Upper lobe of left lung (tissue), 6 donors: ENCODE data around the gene ISG15. TPM values are rescaled to one million over a fixed set of nuclear protein-coding genes. Genes with fewer than 3 reads are reported as not detected.

ENCODE experiments used
- ATAC-seq, 2 donors: fragments of 200-7000 bp; cut with Tn5 transposase; one replicate each; pipeline ENCODE4 v1.9.1; 2022; ENCODE audit warnings: mild to moderate bottlenecking in 2 of 2, moderate library complexity in 2 of 2; ENCODE audit not compliant: low FRiP score in 2 of 2
- DNase-seq, 2 donors: peaks; one replicate each; pipeline ENCODE4 v3.0.0-alpha.2; 2019 to 2020
- H3K27ac ChIP-seq, 4 donors: fragments of 200-600 bp; sonication (generic); one replicate each; pipeline ENCODE4 v1.5.1; 2016 to 2019
- H3K27me3 ChIP-seq, 4 donors: fragments of 200-600 bp; sonication (generic); one replicate each; pipeline ENCODE4 v1.5.1; 2017 to 2019
- H3K36me3 ChIP-seq, 4 donors: fragments of 200-600 bp; sonication (generic); one replicate each; pipeline ENCODE4 v1.5.1; 2016 to 2019
- H3K4me1 ChIP-seq, 4 donors: fragments of 200-600 bp; sonication (generic); one replicate each; pipeline ENCODE4 v1.5.1; 2018 to 2019
- H3K4me3 ChIP-seq, 4 donors: fragments of 200-600 bp; sonication (generic); one replicate each; pipeline ENCODE4 v1.5.1; 2017 to 2019; ENCODE audit warnings: mild to moderate bottlenecking in 2 of 4, moderate library complexity in 1 of 4
- H3K9me3 ChIP-seq, 4 donors: fragments of 200-600 bp; sonication (generic); one replicate each; pipeline ENCODE4 v1.5.1; 2018 to 2019
- CTCF ChIP-seq, 6 experiments: fragments of 450-650 bp in 4 of 6; fragments of 200-600 bp in 2 of 6; sonication (generic) in 2 of 6; IDR thresholded peaks; one replicate each; pipeline ENCODE4 v1.5.1; 2016 to 2019; ENCODE audit warnings: antibody characterized with exemption in 6 of 6
- EP300 ChIP-seq, 4 donors: sonication (generic); formaldehyde crosslinking; IDR thresholded peaks; one replicate each; pipeline ENCODE4 v1.5.1; 2017; ENCODE audit warnings: antibody characterized with exemption in 4 of 4, control low read depth in 2 of 4
- POLR2A ChIP-seq, 4 donors: fragments of 450-650 bp; IDR thresholded peaks; one replicate each; pipeline ENCODE4 v1.5.1; 2016 to 2017; ENCODE audit warnings: antibody characterized with exemption in 4 of 4, mild to moderate bottlenecking in 2 of 4
- POLR2AphosphoS5 ChIP-seq, 2 donors: sonication (generic); formaldehyde crosslinking; IDR thresholded peaks; one replicate each; pipeline ENCODE4 v1.5.1; 2017; ENCODE audit warnings: antibody characterized with exemption in 2 of 2
- WGBS, 2 donors: methylation state at CpG; one replicate each; pipeline ENCODE4 v1.1.5; 2017 to 2018; 5-methylcytosine and 5-hydroxymethylcytosine counted together
- total RNA-seq, 6 donors: library from RNA; depleted of rRNA in 4 of 6; stranded (reverse); fragments of >200 nt in 4 of 6; gene quantifications; one replicate each; pipeline versions ENCODE4 v1.1.0 to v1.2.1, GENCODE V29; 2016 to 2021
- donor health status: DM: no; HTN: no; CAD: no; lungs with moderate emphysema.
- donor health status: DM: no; HTN: yes; CAD: no; lungs with severe emphysema.

ISG15 gene
- total RNA-seq, 6 donors from 2014 or later = 32.5 to 180 (median 63.8) TPM

DNA sequence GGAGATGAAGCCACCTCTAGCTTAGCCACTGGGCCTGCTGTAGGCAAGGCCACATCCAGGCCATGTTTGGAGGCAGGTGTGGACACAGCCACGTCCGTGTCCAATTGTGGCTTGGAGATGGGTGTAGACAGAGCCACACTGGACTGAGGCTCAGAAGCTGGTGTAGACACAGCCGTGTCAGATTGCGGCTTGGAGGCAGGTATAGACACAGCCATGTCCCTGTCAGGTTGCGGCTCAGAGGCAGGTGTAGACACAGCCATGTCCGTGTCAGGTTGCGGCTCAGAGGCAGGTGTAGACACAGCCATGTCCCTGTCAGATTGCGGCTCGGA lies 33.6 kb upstream of the ISG15 start:
- H3K36me3 ChIP-seq = no peaks in the 10 kb centered on the region
- no peak overlapping the region for H3K27ac ChIP-seq
- no peaks in the 10 kb centered on the region for H3K9me3 ChIP-seq
- no peak for TF ChIP-seq CTCF (IDR thresholded peaks at IDR 0.05)
- TF ChIP-seq EP300 (IDR thresholded peaks at IDR 0.05) = no peak
- TF ChIP-seq POLR2A (IDR thresholded peaks at IDR 0.05) = no peak
- no peak for TF ChIP-seq POLR2AphosphoS5 (IDR thresholded peaks at IDR 0.05)
- DNase-seq (no peak), ATAC-seq (no peak)
- H3K27me3 ChIP-seq = peaks cover 0 to 5% (median 0%) of the 10 kb centered on the region in 4 donors
- 79 to 86% methylated on average over 8 to 9 of the region's 9 CpGs for WGBS, 2 donors
- peaks cover 6 to 14% (median 13%) of the 10 kb centered on the region in 4 donors for H3K4me1 ChIP-seq
- no peak overlapping the region for H3K4me3 ChIP-seq

- no peak overlapping the region for H3K27ac ChIP-seq
- ATAC-seq (no peak), DNase-seq (no peak)
- no peak overlapping the region for H3K4me3 ChIP-seq
- WGBS, 2 donors = 80 to 88% methylated on average over 1 to 9 of the region's 13 CpGs
- peaks cover 0 to 5% (median 0%) of the 10 kb centered on the region in 4 donors for H3K27me3 ChIP-seq
- H3K4me1 ChIP-seq = peaks cover 6 to 14% (median 13%) of the 10 kb centered on the region in 4 donors
- H3K9me3 ChIP-seq = no peaks in the 10 kb centered on the region
- no peaks in the 10 kb centered on the region for H3K36me3 ChIP-seq
- no peak for TF ChIP-seq POLR2A (IDR thresholded peaks at IDR 0.05)
- no peak for TF ChIP-seq CTCF (IDR thresholded peaks at IDR 0.05)
- no peak for TF ChIP-seq EP300 (IDR thresholded peaks at IDR 0.05)
Measured at GRCh38 chr1:980137-980571, 33.1 kb upstream of the ISG15 start.

- WGBS, 2 donors = 78 to 83% methylated on average over 10 to 25 of the region's 35 CpGs
- Histone ChIP-seq H3K36me3 (no peaks in the 10 kb centered on the region), H3K9me3 (no peaks in the 10 kb centered on the region), H3K4me1 (peaks cover 5 to 13% (median 10%) of the 10 kb centered on the region in 4 donors), H3K27me3 (peaks cover 0 to 5% (median 0%) of the 10 kb centered on the region in 4 donors), H3K27ac (no peak overlapping the region), H3K4me3 (no peak overlapping the region)
- ATAC-seq (peak in 1 of 2 donors; percentile 19), DNase-seq (peak in 1 of 2 donors; percentile 83)
- TF ChIP-seq POLR2AphosphoS5 (IDR thresholded peaks at IDR 0.05) = no peak
- TF ChIP-seq POLR2A (IDR thresholded peaks at IDR 0.05) = no peak
- no peak for TF ChIP-seq CTCF (IDR thresholded peaks at IDR 0.05)
- TF ChIP-seq EP300 (IDR thresholded peaks at IDR 0.05) = no peak
Measured at GRCh38 chr1:980602-981395, 32.5 kb upstream of the ISG15 start.

GRCh38 chr1:981491-981954 lies 31.8 kb upstream of the ISG15 start:
- H3K4me3 ChIP-seq = no peak overlapping the region
- peak in 1 of 2 donors; percentile 79 for DNase-seq
- H3K27me3 ChIP-seq = peaks cover 0 to 5% (median 0%) of the 10 kb centered on the region in 4 donors
- TF ChIP-seq EP300 (IDR thresholded peaks at IDR 0.05) (no peak), POLR2A (IDR thresholded peaks at IDR 0.05) (no peak), POLR2AphosphoS5 (IDR thresholded peaks at IDR 0.05) (no peak), CTCF (IDR thresholded peaks at IDR 0.05) (no peak)
- no peak for ATAC-seq
- peaks cover 2 to 6% (median 4%) of the 10 kb centered on the region in 4 donors for H3K4me1 ChIP-seq
- WGBS, 2 donors = 57 to 78% methylated on average over 1 to 12 of the region's 21 CpGs
- no peak overlapping the region for H3K27ac ChIP-seq
- no peaks in the 10 kb centered on the region for H3K36me3 ChIP-seq
- no peaks in the 10 kb centered on the region for H3K9me3 ChIP-seq
